ENCODE results near the gene RCOR1.

GRCh38 chr14:102696332-102696731, 103.9 kb downstream of the RCOR1 start:
- TF ChIP-seq CTCF (IDR thresholded peaks at IDR 0.05) (no peak), ZFX (IDR thresholded peaks at IDR 0.05; ENCODE audit: borderline replicate concordance) (no peak)
